Breast epithelium (tissue), 3 donors: Measurements from ENCODE around the gene GAB2.

Experiments used
- CTCF ChIP-seq, 3 donors: fragments of 450-650 bp; IDR thresholded peaks; one replicate each; pipeline ENCODE4 v1.5.1; 2016 to 2017; ENCODE audit warnings: antibody characterized with exemption in 3 of 3, mild to moderate bottlenecking in 3 of 3, moderate library complexity in 3 of 3
- POLR2AphosphoS5 ChIP-seq, 3 donors: sonication (generic); formaldehyde crosslinking; IDR thresholded peaks; one replicate each; pipeline ENCODE4 v1.6.1; 2017; ENCODE audit warnings: antibody characterized with exemption in 3 of 3

GRCh38 chr11:78190871-78191538, 226.6 kb downstream of the GAB2 start:
- TF ChIP-seq POLR2AphosphoS5 (IDR thresholded peaks at IDR 0.05): no peak
- no peak for TF ChIP-seq CTCF (IDR thresholded peaks at IDR 0.05)
